ENCODE results near the gene PHF19. TPM values are rescaled to one million over a fixed set of nuclear protein-coding genes. Genes with fewer than 3 reads are reported as not detected.

The PHF19 gene
- polyA plus RNA-seq, 1 donor from 2014 or later = 3.9 TPM

GRCh38 chr9:120890320-120891244, 13.6 kb upstream of the PHF19 start:
- Mint-ChIP-seq H3K36me3 (no peaks in the 10 kb centered on the region), H3K4me3 (no peak overlapping the region), H3K27me3 (no peaks in the 10 kb centered on the region), H3K4me1 (peaks cover 22 to 27% (median 26%) of the 10 kb centered on the region in 3 donors), H3K27ac (peak overlapping the region in 1 of 3 donors; percentile 73), H3K9me3 (no peaks in the 10 kb centered on the region)

- Mint-ChIP-seq H3K27me3 (no peaks in the 10 kb centered on the region), H3K27ac (no peak overlapping the region), H3K36me3 (no peaks in the 10 kb centered on the region), H3K4me1 (peaks cover 22 to 27% (median 26%) of the 10 kb centered on the region in 3 donors), H3K4me3 (peak overlapping the region in 1 of 4 donors; percentile 67), H3K9me3 (no peaks in the 10 kb centered on the region)
Observed at GRCh38 chr9:120889606-120890271, 12.8 kb upstream of the PHF19 start.

GRCh38 chr9:120888626-120889025, 11.6 kb upstream of the PHF19 start:
- no peak overlapping the region for H3K4me3 Mint-ChIP-seq
- H3K27ac Mint-ChIP-seq = no peak overlapping the region
- H3K9me3 Mint-ChIP-seq = no peaks in the 10 kb centered on the region
- H3K36me3 Mint-ChIP-seq = no peaks in the 10 kb centered on the region
- H3K27me3 Mint-ChIP-seq = no peaks in the 10 kb centered on the region
- H3K4me1 Mint-ChIP-seq = peaks cover 21 to 28% (median 25%) of the 10 kb centered on the region in 3 donors

- no peaks in the 10 kb centered on the region for H3K9me3 Mint-ChIP-seq
- no peaks in the 10 kb centered on the region for H3K27me3 Mint-ChIP-seq
- no peak overlapping the region for H3K4me3 Mint-ChIP-seq
- no peak overlapping the region for H3K27ac Mint-ChIP-seq
- H3K4me1 Mint-ChIP-seq = peaks cover 3 to 10% (median 8%) of the 10 kb centered on the region in 3 donors
- no peaks in the 10 kb centered on the region for H3K36me3 Mint-ChIP-seq
Observed at GRCh38 chr9:120886490-120886967, 9.5 kb upstream of the PHF19 start.

GRCh38 chr9:120885958-120886357, 9.0 kb upstream of the PHF19 start:
- peaks cover 0 to 7% (median 7%) of the 10 kb centered on the region in 3 donors for H3K4me1 Mint-ChIP-seq

GRCh38 chr9:120885457-120885856, 8.5 kb upstream of the PHF19 start:
- Mint-ChIP-seq H3K4me1 (peaks cover 0 to 8% (median 7%) of the 10 kb centered on the region in 3 donors), H3K36me3 (no peaks in the 10 kb centered on the region), H3K27ac (peak overlapping the region in 1 of 3 donors; percentile 72), H3K9me3 (no peaks in the 10 kb centered on the region), H3K4me3 (no peak overlapping the region), H3K27me3 (no peaks in the 10 kb centered on the region)

More at GRCh38 chr9:120885958-120886357, 9.0 kb upstream of the PHF19 start:
- Mint-ChIP-seq H3K9me3 (no peaks in the 10 kb centered on the region), H3K4me3 (no peak overlapping the region), H3K27me3 (no peaks in the 10 kb centered on the region), H3K27ac (peak overlapping the region in 1 of 3 donors; percentile 72), H3K36me3 (no peaks in the 10 kb centered on the region)

GRCh38 chr9:120883608-120883996, 6.6 kb upstream of the PHF19 start:
- Mint-ChIP-seq H3K9me3 (no peaks in the 10 kb centered on the region), H3K27me3 (peaks cover 4% of the 10 kb centered on the region), H3K4me1 (peaks cover 13 to 19% (median 14%) of the 10 kb centered on the region in 3 donors), H3K36me3 (no peaks in the 10 kb centered on the region), H3K4me3 (no peak overlapping the region), H3K27ac (no peak overlapping the region)

GRCh38 chr9:120882935-120883607, 6.1 kb upstream of the PHF19 start:
- Mint-ChIP-seq H3K36me3 (no peaks in the 10 kb centered on the region), H3K27ac (no peak overlapping the region), H3K9me3 (no peaks in the 10 kb centered on the region), H3K4me1 (peaks cover 15 to 24% (median 20%) of the 10 kb centered on the region in 3 donors), H3K4me3 (peak overlapping the region in 1 of 4 donors; percentile 49), H3K27me3 (peaks cover 4% of the 10 kb centered on the region)

- Mint-ChIP-seq H3K36me3 (no peaks in the 10 kb centered on the region), H3K9me3 (no peaks in the 10 kb centered on the region), H3K4me1 (peaks cover 22 to 38% (median 28%) of the 10 kb centered on the region in 3 donors), H3K27ac (peak overlapping the region in 2 of 3 donors; percentile 10 to 54), H3K27me3 (peaks cover 4% of the 10 kb centered on the region), H3K4me3 (peak overlapping the region; percentile 2 to 83 (median 44))
Observed at GRCh38 chr9:120879446-120879845, 2.5 kb upstream of the PHF19 start.

GRCh38 chr9:120878188-120879130, 1.5 kb upstream of the PHF19 start:
- Mint-ChIP-seq H3K36me3 (no peaks in the 10 kb centered on the region), H3K9me3 (no peaks in the 10 kb centered on the region), H3K27me3 (peaks cover 4% of the 10 kb centered on the region), H3K4me3 (peak overlapping the region; percentile 85 to 98 (median 93)), H3K27ac (peak overlapping the region in 2 of 3 donors; percentile 10 to 95), H3K4me1 (peaks cover 22 to 36% (median 31%) of the 10 kb centered on the region in 3 donors)

- Mint-ChIP-seq H3K36me3 (no peaks in the 10 kb centered on the region), H3K9me3 (no peaks in the 10 kb centered on the region), H3K27ac (peak overlapping the region; percentile 14 to 95 (median 52)), H3K4me1 (peaks cover 22 to 38% (median 31%) of the 10 kb centered on the region in 3 donors), H3K4me3 (peak overlapping the region; percentile 85 to 98 (median 93)), H3K27me3 (peaks cover 4% of the 10 kb centered on the region)
Observed at GRCh38 chr9:120877276-120878034, 467 bp upstream of the PHF19 start.

- no peaks in the 10 kb centered on the region for H3K9me3 Mint-ChIP-seq
- H3K27ac Mint-ChIP-seq = peak overlapping the region; percentile 58 to 87 (median 82)
- peaks cover 4% of the 10 kb centered on the region for H3K27me3 Mint-ChIP-seq
- peaks cover 22 to 38% (median 27%) of the 10 kb centered on the region in 3 donors for H3K4me1 Mint-ChIP-seq
- no peaks in the 10 kb centered on the region for H3K36me3 Mint-ChIP-seq
- H3K4me3 Mint-ChIP-seq = peak overlapping the region; percentile 79 to 90 (median 85)
Observed at GRCh38 chr9:120875954-120876841, 790 bp downstream of the PHF19 start.
